ENCODE results near the gene MYCBP2.
"Not testable (repeated sequence)": the region's sequence is repeated elsewhere in the genome, so short reads cannot be mapped to it uniquely, and the experiment has no call there.

MYCBP2 gene

GRCh38 chr13:77016251-77016812 is 310.6 kb downstream of the MYCBP2 start:
- Mint-ChIP-seq H3K4me3 (no peak overlapping the region), H3K36me3 (ENCODE audit: insufficient read depth) (peaks cover 86% of the 10 kb centered on the region), H3K27ac (peak overlapping the region in 1 of 2 donors; percentile 55), H3K9me3 (no peaks in the 10 kb centered on the region), H3K4me1 (ENCODE audit: low read depth in 2 of 2) (peaks cover 5 to 61% of the 10 kb centered on the region in 2 donors), H3K27me3 (no peaks in the 10 kb centered on the region)
- DNase-seq (no peak), ATAC-seq (replicated peaks) (no peak)

GRCh38 chr13:77014906-77015685 is 311.8 kb downstream of the MYCBP2 start:
- H3K36me3 Mint-ChIP-seq (ENCODE audit: insufficient read depth), result peaks cover 88% of the 10 kb centered on the region
- H3K27ac Mint-ChIP-seq, result no peak overlapping the region
- peaks cover 1 to 55% of the 10 kb centered on the region in 2 donors for H3K4me1 Mint-ChIP-seq (ENCODE audit: low read depth in 2 of 2)
- DNase-seq (no peak), ATAC-seq (replicated peaks) (no peak)
- H3K4me3 Mint-ChIP-seq, result no peak overlapping the region
- no peaks in the 10 kb centered on the region for H3K27me3 Mint-ChIP-seq
- no peaks in the 10 kb centered on the region for H3K9me3 Mint-ChIP-seq

GRCh38 chr13:77013853-77014542 is 312.9 kb downstream of the MYCBP2 start:
- ATAC-seq (replicated peaks) (no peak), DNase-seq (no peak)
- H3K4me3 Mint-ChIP-seq, result no peak overlapping the region
- peaks cover 92% of the 10 kb centered on the region for H3K36me3 Mint-ChIP-seq (ENCODE audit: insufficient read depth)
- H3K4me1 Mint-ChIP-seq (ENCODE audit: low read depth in 2 of 2), result peaks cover 1 to 57% of the 10 kb centered on the region in 2 donors
- H3K27ac Mint-ChIP-seq, result peak overlapping the region; percentile 22 to 36
- H3K9me3 Mint-ChIP-seq, result no peaks in the 10 kb centered on the region
- no peaks in the 10 kb centered on the region for H3K27me3 Mint-ChIP-seq

- DNase-seq; H3K4me3 Mint-ChIP-seq; H3K27me3 Mint-ChIP-seq; H3K27ac Mint-ChIP-seq; H3K9me3 Mint-ChIP-seq; ATAC-seq (replicated peaks): not testable (repeated sequence)
- Mint-ChIP-seq H3K4me1 (ENCODE audit: low read depth in 2 of 2) (peaks cover 4 to 55% of the 10 kb centered on the region in 2 donors), H3K36me3 (ENCODE audit: insufficient read depth) (peaks cover 64% of the 10 kb centered on the region)
These were observed 317.2 kb downstream of the MYCBP2 start for GRCh38 chr13:77009719-77010118.

GRCh38 chr13:77009011-77009410 is 317.9 kb downstream of the MYCBP2 start:
- H3K27ac Mint-ChIP-seq, result no peak overlapping the region
- no peak for ATAC-seq (replicated peaks)
- no peak for DNase-seq
- peaks cover 62% of the 10 kb centered on the region for H3K36me3 Mint-ChIP-seq (ENCODE audit: insufficient read depth)
- H3K9me3 Mint-ChIP-seq, result no peaks in the 10 kb centered on the region
- peaks cover 4 to 48% of the 10 kb centered on the region in 2 donors for H3K4me1 Mint-ChIP-seq (ENCODE audit: low read depth in 2 of 2)
- no peaks in the 10 kb centered on the region for H3K27me3 Mint-ChIP-seq
- H3K4me3 Mint-ChIP-seq, result no peak overlapping the region

- DNase-seq; H3K27ac Mint-ChIP-seq; H3K27me3 Mint-ChIP-seq; ATAC-seq (replicated peaks); H3K9me3 Mint-ChIP-seq; H3K4me3 Mint-ChIP-seq: not testable (repeated sequence)
- Mint-ChIP-seq H3K36me3 (ENCODE audit: insufficient read depth) (peaks cover 61% of the 10 kb centered on the region), H3K4me1 (ENCODE audit: low read depth in 2 of 2) (peaks cover 4 to 41% of the 10 kb centered on the region in 2 donors)
These were observed 318.6 kb downstream of the MYCBP2 start for GRCh38 chr13:77008337-77008736.

GRCh38 chr13:77002590-77003190 is 324.2 kb downstream of the MYCBP2 start:
- H3K4me3 Mint-ChIP-seq, result no peak overlapping the region
- H3K36me3 Mint-ChIP-seq (ENCODE audit: insufficient read depth), result peaks cover 30% of the 10 kb centered on the region
- peak overlapping the region in 1 of 2 donors; percentile 20 for H3K27ac Mint-ChIP-seq

GRCh38 chr13:77001963-77002587 is 324.8 kb downstream of the MYCBP2 start:
- H3K36me3 Mint-ChIP-seq (ENCODE audit: insufficient read depth), result peaks cover 26% of the 10 kb centered on the region
- peaks cover under 1 to 15% of the 10 kb centered on the region in 2 donors for H3K4me1 Mint-ChIP-seq (ENCODE audit: low read depth in 2 of 2)
- no peaks in the 10 kb centered on the region for H3K9me3 Mint-ChIP-seq
- H3K27ac Mint-ChIP-seq, result no peak overlapping the region
- H3K4me3 Mint-ChIP-seq, result no peak overlapping the region
- ATAC-seq (replicated peaks) (no peak), DNase-seq (no peak)
- no peaks in the 10 kb centered on the region for H3K27me3 Mint-ChIP-seq

More at GRCh38 chr13:77002590-77003190, 324.2 kb downstream of the MYCBP2 start:
- no peaks in the 10 kb centered on the region for H3K27me3 Mint-ChIP-seq
- DNase-seq (no peak), ATAC-seq (replicated peaks) (no peak)
- H3K4me1 Mint-ChIP-seq (ENCODE audit: low read depth in 2 of 2), result peaks cover 3 to 20% of the 10 kb centered on the region in 2 donors
- H3K9me3 Mint-ChIP-seq, result no peaks in the 10 kb centered on the region

GRCh38 chr13:77001540-77001939 is 325.4 kb downstream of the MYCBP2 start:
- Mint-ChIP-seq H3K9me3 (no peaks in the 10 kb centered on the region), H3K4me1 (ENCODE audit: low read depth in 2 of 2) (peaks cover 0 to 10% of the 10 kb centered on the region in 2 donors), H3K4me3 (no peak overlapping the region), H3K36me3 (ENCODE audit: insufficient read depth) (peaks cover 26% of the 10 kb centered on the region), H3K27ac (no peak overlapping the region), H3K27me3 (no peaks in the 10 kb centered on the region)
- ATAC-seq (replicated peaks) (no peak), DNase-seq (no peak)

GRCh38 chr13:77000475-77000874 is 326.4 kb downstream of the MYCBP2 start:
- Mint-ChIP-seq H3K27ac (no peak overlapping the region), H3K4me3 (no peak overlapping the region), H3K9me3 (no peaks in the 10 kb centered on the region), H3K27me3 (no peaks in the 10 kb centered on the region), H3K36me3 (ENCODE audit: insufficient read depth) (peaks cover 32% of the 10 kb centered on the region), H3K4me1 (ENCODE audit: low read depth in 2 of 2) (peaks cover 0 to 6% of the 10 kb centered on the region in 2 donors)
- DNase-seq, result no peak
- ATAC-seq (replicated peaks), result no peak

Data from effector memory CD8-positive, alpha-beta T cell (primary cell).